GM21528 (cell line): ENCODE measurements around the gene NR2F1.

Source experiments
- ATAC-seq: cut with Tn5 transposase; IDR thresholded peaks from one replicate; pipeline ENCODE4 v1.9.1; 2021; ENCODE audit warnings: mild to moderate bottlenecking, moderate library complexity; ENCODE audit not compliant: unreplicated experiment, low FRiP score

Gene NR2F1

DNA sequence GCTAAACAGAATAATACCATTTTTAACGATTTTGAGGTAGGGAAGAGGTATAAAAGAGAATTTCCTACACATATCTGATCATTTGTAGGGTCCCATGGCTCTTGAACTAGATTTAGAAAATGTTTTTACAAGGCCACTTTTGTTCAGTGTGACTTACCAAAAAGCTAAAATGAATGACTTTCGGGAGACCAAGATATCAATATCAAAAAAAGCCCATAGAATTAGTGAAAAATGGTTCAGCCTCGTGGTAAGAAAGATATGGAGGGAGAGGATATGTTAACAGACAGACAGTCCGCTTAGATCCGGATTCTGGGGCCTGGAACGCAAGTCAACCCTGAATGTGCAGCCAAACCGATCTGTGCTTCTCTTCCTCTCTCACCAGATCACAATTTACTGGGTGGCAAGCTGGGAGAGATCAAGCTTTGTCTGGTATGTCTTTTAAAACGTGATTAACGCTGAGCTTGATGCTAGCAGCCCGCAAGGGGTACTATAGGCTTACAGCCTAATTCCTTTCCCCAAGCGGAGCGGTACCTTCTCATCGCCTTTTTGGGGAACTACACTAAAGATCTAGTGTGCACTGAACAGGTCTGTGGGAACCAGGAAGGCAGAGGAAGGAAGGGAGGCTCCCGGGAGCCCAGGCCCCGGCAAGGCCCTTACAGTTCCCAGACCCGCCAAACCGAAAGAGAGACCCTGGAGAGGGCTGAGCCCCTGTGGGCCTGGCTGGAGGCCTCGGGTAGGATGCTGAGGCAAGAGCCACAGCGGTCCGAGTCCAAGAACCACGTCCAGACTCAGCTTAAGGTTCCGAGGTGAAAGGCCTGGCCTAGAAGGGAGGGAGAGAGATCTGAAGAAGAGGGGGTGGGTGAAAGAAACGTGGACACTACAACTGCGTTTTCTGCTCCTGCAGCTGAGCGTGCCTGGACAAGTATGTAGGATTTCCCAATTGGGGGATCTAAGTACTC is 4.9 kb upstream of the NR2F1 start:
- no peak for ATAC-seq

DNA sequence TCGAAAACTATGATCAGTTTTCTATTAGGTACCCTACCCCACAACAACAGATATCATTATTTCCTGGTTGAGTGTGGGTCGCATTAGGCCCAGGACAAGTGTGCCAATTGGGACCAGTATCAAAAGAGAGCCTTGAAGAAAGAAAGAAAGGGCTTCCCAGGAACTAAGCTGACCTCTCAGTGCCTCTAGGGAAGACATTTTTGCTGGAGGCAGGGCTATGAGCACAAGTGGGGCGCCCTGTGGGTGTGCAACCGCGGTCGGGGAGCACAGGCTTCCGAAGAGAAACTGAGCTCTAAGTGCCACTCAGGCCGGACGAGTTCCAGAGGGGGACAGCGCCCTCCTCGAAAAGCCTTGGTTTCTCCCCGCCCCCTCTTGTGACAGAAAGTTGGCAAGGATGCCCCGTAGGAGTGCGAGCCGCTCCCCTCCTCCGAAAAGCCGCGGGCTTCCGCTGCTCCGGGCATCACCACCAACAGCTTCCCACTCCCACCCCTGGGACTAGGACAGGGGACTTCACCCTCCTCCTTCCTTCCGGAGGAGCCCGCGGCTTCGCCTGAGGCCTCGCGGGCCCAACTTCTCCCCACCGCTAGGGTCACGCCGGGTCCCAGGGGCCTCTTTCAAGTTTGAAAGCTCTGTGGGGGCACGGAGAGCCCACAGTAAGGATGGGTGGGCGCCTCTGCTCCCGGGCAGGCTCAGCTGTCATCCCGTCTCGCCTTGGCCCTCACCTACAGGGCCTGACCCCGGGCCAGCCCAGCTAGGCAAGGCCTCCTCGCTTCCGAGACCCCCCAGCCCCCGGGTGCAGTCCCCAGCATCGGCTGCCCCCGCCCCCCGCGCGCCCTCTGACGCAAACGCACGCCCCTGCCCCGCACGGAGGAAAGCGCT is 4.0 kb upstream of the NR2F1 start:
- no peak for ATAC-seq

DNA sequence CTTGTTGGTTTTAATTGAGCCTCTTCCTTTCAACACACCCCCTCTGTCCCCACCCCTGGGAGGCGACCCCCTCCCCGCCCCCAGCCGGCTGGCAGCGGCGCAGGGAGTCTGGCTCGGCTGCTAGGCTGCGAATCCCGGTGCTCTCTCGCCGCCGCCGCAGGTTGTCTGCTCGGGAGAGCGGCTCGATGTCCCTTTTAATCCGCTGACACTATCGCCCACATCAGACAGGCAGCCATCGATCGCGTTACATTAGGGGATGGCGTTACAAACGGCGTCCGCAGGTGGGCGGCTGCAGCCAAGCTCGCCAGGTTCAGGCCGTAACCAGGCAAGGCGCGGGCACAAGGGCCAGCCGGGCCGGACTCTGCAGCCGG is 3.3 kb upstream of the NR2F1 start:
- ATAC-seq: no peak

DNA sequence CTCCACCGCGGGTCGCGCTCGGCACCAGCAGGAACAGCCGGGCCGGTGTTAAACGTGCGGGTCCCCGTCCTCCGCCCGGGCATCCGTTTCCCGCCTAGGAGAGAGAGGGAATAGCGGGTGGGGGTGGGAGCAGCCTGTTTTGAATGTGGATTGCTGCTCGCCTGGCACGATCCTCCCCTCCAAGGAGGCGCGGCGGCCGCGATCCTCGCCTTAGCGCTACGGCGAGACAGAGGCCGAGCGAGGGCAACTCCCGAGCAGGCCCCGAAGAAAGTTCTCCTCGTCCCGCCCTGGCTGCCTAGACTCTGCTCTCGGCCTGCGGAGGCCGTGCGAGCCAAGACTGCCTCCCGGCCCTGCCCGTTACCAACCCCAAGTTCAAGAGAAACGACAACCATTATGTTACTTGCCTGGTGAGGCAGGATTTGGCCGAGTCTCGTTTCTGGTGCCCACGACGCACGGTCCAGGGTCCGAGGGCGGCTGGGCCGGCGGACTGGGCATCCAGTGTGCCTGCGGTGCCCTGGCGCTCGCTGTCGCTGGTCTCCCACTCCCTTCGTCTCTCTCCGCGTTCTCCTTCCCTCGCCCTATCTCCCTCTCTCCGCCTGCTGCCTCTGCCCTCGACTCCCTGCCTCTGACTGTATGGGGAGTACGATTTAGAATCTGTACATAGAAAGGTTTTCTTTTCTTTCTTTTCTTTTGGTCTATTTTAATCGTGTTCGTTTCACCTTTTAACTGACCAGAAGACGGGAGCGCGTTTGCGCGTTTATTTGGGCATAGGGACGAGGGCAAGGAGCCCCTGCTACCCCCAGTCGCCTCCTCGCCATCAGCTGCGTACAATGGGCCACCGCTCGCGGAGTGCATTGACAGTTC is 2.7 kb upstream of the NR2F1 start:
- no peak for ATAC-seq

DNA sequence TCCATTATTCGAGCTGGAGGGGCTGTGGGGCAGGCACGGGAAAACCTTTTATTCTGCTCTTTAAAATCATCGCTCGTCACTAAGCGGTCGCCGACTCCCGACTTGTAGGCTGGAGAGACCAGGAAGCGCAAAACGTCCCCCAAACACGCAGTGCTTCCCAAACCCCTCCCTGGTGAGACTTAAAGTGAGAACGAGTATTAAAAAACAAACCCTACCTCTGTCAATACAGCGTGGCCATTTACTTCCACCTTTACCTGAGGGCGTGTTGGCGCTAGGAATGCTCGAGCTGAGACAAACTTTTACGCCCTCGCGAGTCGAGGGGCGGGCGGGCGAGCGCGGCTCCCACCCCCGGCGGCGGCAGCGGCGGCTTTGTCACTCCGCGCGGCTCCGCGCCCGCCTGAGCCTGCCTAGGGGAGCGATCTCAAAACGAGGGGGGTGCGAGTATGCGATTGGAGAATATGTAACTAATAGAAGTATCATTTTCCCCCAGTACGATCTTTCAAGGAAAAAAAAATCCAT is 2.0 kb upstream of the NR2F1 start, which contains the start of gene NR2F1-AS1:
Gene NR2F1-AS1, minus strand, starts transcription at position 293 of the 519 bp plus-strand sequence.
- ATAC-seq: peak; percentile 39

DNA sequence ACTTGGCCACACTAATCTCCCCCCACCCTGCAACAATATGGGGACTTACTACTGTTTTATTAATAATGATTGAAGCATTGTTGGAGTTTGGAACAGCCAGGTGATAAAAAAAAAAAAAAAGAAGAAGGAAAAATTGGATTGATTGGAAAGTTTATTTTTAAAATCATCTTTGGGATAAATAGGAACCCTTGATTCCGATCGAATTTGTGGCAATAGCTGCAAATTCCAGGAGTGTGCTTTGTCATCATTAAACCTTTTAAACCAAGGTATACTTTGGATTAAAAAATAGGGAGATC is 907 bp upstream of the NR2F1 start:
- ATAC-seq: no peak

DNA sequence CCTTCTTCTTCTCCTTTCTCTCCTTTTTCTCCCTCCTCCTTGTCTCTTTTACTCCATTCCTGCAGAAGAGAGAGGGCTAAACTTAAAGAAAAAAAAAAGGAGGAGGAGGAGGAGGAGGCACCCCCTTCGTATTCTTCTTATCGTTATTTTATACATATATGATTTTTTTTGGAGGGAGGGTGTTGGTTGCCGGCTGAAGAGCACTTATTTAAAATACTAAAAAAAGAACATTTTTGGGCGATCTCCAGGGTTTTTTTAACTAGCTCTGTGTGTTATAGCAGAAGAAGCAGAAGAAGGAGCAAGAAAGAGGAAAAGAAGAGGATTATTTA is 381 bp downstream of the NR2F1 start:
- no peak for ATAC-seq

DNA sequence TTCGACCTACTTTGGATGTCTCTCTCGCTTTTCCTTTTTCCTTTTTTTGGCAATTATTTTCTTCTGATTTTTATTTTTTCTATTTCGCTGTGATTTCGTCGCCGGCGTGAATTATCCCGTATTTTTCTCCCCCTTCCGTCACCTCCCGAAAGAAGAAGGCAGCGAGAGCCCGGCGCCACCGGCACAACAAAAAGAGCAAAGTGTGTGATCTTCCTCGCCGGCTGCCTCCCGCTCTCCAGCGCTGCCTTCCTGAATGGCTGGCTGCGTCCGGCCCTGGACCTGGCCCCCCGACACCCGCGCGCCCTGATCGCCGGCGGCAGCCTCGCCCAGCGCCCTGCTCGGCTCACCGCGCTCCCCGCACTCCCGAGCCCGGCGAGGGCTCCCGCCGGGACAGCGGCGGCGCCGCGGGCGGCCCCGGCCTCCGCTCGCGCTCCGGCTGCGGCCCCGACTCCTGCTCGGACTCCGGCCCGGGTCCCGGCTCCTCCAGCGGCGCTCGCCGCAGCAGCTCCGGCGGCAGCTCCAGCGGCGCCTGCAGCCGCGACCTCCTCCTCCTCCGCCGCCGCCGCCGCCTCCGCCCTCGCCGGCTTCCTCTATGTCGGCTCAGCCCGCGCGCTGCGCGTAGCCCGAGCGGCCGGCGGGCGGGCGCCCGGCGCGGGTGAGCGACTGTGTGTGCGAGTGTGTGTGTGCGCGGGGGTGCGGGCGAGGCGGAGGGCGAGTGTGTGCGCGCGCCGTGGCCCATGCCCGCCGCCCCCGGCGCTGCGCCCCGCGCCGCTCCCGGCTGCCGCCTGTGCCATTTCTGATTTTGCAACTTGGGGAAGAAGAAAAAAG is 960 bp downstream of the NR2F1 start:
- peak; percentile 38 for ATAC-seq

DNA sequence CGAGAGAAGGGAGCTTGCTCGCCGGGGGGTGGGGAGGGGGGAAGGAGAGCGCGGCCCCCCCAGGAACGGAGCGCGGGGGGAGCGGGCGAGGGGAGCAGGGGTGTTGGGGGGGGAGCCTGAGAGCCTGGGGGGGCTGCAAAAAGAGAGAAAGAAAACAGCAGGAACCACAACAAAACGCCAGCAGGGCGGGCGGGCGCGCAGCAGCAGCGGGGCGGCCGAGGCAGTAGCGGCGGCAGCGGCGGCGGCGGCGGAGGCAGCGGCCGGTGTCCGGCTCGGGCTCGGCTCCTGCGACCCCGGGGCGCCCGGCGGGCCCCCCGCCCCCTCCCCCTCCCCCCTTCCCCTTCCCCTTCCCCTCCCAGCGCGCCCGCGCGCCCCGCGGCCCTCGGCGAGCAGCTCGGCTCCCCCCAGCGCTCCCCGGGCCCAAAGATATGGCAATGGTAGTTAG is 1.6 kb downstream of the NR2F1 start:
- no peak for ATAC-seq

DNA sequence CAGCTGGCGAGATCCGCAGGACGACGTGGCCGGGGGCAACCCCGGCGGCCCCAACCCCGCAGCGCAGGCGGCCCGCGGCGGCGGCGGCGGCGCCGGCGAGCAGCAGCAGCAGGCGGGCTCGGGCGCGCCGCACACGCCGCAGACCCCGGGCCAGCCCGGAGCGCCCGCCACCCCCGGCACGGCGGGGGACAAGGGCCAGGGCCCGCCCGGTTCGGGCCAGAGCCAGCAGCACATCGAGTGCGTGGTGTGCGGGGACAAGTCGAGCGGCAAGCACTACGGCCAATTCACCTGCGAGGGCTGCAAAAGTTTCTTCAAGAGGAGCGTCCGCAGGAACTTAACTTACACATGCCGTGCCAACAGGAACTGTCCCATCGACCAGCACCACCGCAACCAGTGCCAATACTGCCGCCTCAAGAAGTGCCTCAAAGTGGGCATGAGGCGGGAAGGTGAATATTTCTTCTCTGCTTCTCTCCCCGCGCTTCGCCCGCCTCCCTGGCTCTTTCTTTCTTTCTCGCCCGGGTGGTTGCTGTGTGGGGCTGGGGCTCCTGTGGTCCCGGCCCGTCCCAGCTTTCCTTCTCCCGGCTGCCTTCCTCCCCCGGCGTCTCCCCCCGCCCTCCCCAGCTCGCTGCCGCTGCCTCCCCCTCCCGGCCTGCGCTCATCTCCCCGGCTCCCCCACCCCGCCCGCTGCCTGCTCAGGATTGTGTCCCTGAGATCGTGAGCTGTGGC is 2.2 kb downstream of the NR2F1 start:
- no peak for ATAC-seq

DNA sequence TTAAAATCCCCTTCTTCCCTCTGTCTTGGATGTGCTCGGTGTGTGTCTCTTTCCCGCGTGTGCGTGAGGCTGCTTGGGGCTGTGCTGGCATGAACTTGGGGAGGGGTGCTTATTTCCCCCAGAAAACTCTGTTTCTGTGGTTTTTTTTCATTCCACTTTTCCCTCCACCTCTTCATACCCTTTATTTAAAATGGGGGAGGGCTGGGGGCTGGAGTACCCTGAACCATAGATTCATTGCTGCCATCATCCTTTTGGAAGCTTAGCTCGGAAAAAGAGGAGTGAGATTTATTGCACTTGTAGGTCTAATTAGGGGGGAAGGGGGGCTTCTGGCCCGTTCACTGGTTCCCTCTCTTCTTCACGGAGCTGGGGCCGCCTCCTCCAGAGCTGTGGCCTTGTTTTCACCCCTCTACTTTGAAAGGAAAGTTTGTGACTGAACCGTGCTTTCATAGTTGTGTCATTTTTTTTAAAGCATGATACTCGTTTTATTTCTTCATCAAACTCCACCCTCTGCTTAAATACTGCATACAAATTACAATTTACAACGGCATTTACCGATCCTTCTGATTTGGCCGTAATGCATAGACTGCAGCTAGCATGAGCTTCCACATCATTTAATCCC is 2.9 kb downstream of the NR2F1 start:
- ATAC-seq: no peak

DNA sequence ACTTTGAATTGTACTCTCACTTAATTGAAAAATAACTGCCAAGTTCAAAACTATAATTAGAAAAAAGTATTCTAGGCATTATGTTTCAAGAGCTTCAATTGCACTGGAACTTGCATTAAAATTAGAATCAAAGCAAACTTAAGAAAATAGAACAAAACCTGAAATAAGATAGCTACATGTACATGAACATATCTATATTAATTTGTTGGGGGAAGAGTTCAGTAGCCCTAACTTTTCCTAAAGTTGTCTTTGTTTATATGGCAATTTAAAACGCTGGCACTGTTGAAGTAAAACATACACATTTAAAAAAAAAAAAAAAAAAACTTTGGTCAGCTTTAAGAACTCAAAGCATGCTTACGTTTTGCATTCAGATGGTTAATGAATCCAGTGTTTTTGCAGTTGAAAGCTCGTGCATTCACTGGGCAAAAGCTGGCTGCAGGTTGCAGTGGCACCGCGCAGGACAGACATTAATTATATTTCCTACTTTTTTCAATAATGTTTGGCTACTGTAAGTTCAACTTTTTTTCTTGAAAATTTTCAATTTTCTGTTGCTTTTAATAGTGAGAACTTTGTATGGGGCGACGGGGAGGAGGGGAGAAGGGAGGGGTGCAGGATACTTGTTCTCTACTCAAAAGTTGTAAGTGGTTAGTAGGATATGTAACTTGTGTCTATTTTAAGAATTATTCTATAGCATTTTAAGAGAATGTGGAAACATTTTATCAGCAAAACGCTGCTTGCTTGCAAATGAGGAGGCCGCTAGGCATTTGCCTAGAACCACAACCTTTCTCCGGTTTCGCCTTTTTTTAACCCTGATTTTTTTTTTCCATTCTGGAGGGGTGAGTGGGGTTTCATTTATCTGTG is 3.9 kb downstream of the NR2F1 start:
- no peak for ATAC-seq

DNA sequence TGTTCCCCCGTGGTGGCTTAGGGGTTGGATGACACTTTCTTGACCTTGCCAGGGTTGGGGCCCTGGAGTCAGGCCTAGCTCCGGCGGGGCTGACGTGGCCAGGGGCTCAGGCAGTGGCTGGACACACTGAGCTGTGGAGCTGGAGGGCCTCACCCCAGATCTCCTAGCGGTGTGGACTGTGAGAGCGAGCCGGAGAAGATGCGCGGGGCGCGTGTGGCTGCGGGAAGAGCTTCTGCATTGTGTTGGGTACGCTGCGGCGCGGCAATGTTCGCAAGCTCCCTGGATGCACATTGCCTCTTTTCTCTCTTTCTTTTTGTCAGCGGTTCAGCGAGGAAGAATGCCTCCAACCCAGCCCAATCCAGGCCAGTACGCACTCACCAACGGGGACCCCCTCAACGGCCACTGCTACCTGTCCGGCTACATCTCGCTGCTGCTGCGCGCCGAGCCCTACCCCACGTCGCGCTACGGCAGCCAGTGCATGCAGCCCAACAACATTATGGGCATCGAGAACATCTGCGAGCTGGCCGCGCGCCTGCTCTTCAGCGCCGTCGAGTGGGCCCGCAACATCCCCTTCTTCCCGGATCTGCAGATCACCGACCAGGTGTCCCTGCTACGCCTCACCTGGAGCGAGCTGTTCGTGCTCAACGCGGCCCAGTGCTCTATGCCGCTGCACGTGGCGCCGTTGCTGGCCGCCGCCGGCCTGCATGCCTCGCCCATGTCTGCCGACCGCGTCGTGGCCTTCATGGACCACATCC is 4.8 kb downstream of the NR2F1 start:
- no peak for ATAC-seq

DNA sequence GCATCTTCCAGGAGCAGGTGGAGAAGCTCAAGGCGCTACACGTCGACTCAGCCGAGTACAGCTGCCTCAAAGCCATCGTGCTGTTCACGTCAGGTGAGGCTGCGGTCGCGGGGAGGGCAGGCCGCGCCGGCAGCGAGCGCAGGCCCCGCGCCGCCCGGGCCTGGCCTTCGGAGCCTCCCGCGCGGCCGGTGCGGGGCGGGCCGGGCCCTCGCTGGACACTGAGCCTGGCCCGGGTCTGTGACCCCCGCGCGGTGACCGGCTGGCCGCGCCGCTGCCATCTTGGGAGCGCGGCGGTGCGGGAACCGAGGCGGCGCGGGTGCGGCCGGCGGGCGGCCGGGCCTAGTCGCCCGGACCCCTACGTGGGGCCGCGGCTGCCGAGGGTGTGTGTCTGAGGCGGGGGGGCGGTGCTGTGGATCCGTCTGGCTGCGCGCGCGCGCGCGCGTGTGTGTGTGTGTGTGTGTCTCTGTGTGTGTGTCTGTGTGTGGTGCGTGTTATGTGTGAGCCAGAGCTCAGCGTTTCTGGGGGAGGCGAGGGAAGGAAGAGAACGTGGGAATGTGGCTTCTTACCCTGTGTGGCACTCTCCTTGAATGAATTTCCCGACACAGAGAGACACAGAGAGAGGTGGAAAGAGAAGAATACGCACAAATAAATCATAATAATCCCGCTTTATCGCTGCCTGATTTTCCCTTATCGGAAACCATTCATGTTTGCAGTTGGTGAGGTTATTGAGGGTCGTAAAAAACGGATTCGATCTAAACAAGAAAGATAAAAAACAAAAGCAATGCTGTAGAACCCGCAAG is 5.5 kb downstream of the NR2F1 start:
- ATAC-seq: no peak

DNA sequence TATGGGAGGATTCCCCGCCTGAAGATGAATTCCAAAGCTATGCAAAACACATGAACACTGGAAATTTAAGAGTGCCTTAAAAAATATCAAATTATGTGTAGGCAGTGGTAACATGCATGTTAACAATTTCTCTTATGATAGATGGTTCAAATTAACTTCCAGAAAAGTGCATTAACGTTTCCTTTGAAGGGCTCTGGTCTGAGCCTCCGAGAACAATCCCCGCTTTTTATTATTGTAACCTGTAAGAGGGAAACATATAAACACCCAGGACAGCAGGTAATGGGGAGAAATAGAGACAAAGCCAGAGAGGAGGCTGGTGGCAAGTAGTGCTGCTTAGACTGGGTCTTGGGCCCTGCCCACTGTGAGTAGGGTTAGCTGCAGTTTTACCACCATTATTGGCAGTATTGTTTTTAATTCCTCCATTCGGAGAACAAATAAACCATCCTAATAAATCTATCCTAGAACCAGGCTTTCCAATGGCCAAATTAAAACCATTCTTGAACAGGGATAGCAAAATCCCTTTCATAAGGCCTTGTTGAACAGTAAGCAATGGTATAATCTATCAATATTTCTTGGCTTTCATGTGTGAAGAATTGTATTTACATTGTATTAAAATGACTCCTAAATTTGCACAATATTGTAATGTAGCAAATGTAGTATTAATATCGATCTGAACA is 6.3 kb downstream of the NR2F1 start:
- ATAC-seq: no peak

DNA sequence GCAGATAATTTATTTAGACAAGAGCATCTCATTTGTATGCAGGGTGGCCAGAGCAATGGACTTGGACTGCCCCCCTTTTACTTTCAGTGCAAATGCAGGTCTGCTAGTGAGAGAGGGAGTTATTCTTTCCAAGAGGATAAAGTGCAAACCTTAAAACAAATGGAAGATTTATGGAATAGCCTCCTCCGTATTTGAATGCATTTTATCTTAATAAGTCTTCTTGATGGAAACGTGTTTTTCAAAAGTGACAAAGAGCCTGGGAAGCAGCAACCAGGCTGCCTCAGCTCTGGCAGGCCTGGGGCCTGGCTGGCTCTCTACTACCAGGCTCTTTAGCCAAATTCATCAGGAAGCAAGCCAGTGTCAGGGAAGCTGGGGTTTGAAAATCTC is 6.8 kb downstream of the NR2F1 start:
- ATAC-seq: no peak
